ENCODE measurements around the gene RAB10. TPM values are rescaled to one million over a fixed set of nuclear protein-coding genes. Genes with fewer than 3 reads are reported as not detected.

Gene RAB10
- total RNA-seq: 100 to 1,000 TPM in 1 of 2 donors, 10 to 100 TPM in 1; 86.0 to 149 TPM
- 10 to 100 TPM; 37.6 to 84.5 TPM for polyA plus RNA-seq
- long read RNA-seq, donor 1, transcript RAB10-201 (6 exons, 3,535 nt): major isoform, 35 of 71 reads
- long read RNA-seq, donor 1, partial matches to known transcripts: 36 of 71 reads
- long read RNA-seq, donor 1, other reads (novel, unspliced or antisense): 0 of 71 reads
- long read RNA-seq, donor 2, transcript RAB10-201 (6 exons, 3,535 nt): major isoform, 12 of 29 reads
- long read RNA-seq, donor 2, partial matches to known transcripts: 17 of 29 reads
- long read RNA-seq, donor 2, other reads (novel, unspliced or antisense): 0 of 29 reads
- long read RNA-seq, donor 3, transcript RAB10-201 (6 exons, 3,535 nt): major isoform, 19 of 32 reads
- long read RNA-seq, donor 3, partial matches to known transcripts: 13 of 32 reads
- long read RNA-seq, donor 3, other reads (novel, unspliced or antisense): 0 of 32 reads
- long read RNA-seq, donor 4, transcript RAB10-201 (6 exons, 3,535 nt): major isoform, 14 of 36 reads
- long read RNA-seq, donor 4, partial matches to known transcripts: 22 of 36 reads
- long read RNA-seq, donor 4, other reads (novel, unspliced or antisense): 0 of 36 reads
- long read RNA-seq, donor 5, transcript RAB10-201 (6 exons, 3,535 nt): major isoform, 35 of 92 reads
- long read RNA-seq, donor 5, partial matches to known transcripts: 57 of 92 reads
- long read RNA-seq, donor 5, other reads (novel, unspliced or antisense): 0 of 92 reads

DNA sequence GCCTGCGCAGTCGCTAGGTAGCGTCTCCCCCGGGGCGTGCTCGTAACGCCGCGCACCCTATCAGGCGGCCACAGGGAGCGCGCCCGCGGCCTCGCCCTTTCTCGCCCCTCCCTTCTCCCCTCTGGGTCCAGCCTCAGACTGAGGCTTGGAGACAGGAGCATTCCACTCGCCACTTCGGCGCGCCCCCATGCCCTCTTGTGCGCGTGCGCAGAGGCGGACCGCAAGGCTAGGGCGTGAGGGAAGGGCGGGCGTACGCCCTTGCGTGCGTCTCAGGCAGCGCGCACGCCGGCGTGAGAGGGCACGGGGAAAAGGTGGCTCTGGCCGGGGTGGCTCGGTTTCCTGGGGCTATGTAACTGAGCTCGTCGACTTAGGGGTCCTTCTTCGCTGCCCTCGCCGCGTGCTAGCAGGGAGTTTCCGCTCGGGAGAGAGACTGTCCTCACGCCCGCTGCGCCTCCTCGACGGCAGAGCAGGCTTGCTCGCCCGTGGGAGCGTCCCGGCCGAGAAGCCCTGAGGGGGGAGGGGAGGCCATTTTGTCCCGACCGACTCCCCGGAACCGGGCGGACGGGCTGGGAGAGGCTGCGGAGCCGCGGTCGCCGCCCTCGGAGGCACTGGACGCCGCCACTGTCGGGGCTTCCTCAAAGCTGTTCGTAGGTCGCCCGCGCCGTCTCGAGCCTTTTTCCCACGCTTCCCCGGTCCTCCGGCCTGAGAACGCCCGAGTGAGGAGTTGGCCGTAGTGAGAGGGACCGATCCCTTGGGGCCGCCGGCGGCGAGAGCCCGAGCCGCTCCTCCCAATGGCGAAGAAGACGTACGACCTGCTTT, at the start of gene RAB10:
Gene RAB10, plus strand, starts transcription at position 267 of the 819 bp plus-strand sequence. Its CDS starts 525 bp downstream, at position 792.
- peak within 1 kb of the TSS; percentile 87 to 92 for H3K9ac ChIP-seq (ENCODE audit: insufficient read depth in 1 of 2, low read length in 2 of 2)
- peaks cover 0 to 4% (median under 1%) of the 10 kb centered on the region in 4 donors for H3K36me3 ChIP-seq (ENCODE audit: control insufficient read depth in 4 of 4, insufficient read depth in 4 of 4, low read length in 4 of 4)
- peaks cover 0 to 15% (median 6%) of the 10 kb centered on the region in 5 donors for H3K4me1 ChIP-seq (ENCODE audit: control insufficient read depth in 5 of 5, insufficient read depth in 5 of 5, low read length in 5 of 5)
- no peaks in the 10 kb centered on the region for H3K27me3 ChIP-seq (ENCODE audit: control insufficient read depth in 3 of 3, insufficient read depth in 3 of 3, low read length in 2 of 3)
- peak within 1 kb of the TSS; percentile 91 to 98 for H3K27ac ChIP-seq (ENCODE audit: low read depth in 1 of 2, low read length in 1 of 2)
- H3K9me3 ChIP-seq (ENCODE audit: control insufficient read depth in 4 of 4, insufficient read depth in 3 of 4, low read length in 3 of 4): no peaks in the 10 kb centered on the region
- peak within 1 kb of the TSS; percentile 79 for H3K4me3 ChIP-seq
- 0% methylated on average over 67 to 93 of the region's 94 CpGs for WGBS, 2 donors
- peak; percentile 99 to 100 (median 99) for DNase-seq
- TF ChIP-seq, protein P1, sequence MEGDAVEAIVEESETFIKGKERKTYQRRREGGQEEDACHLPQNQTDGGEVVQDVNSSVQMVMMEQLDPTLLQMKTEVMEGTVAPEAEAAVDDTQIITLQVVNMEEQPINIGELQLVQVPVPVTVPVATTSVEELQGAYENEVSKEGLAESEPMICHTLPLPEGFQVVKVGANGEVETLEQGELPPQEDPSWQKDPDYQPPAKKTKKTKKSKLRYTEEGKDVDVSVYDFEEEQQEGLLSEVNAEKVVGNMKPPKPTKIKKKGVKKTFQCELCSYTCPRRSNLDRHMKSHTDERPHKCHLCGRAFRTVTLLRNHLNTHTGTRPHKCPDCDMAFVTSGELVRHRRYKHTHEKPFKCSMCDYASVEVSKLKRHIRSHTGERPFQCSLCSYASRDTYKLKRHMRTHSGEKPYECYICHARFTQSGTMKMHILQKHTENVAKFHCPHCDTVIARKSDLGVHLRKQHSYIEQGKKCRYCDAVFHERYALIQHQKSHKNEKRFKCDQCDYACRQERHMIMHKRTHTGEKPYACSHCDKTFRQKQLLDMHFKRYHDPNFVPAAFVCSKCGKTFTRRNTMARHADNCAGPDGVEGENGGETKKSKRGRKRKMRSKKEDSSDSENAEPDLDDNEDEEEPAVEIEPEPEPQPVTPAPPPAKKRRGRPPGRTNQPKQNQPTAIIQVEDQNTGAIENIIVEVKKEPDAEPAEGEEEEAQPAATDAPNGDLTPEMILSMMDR (IDR thresholded peaks at IDR 0.05; ENCODE audit: control extremely low read depth, extremely low read depth): no peak
- ATAC-seq (ENCODE audit: insufficient read depth, low FRiP score): peak; percentile 97

GRCh38 chr2:25988134-25988533, 45.8 kb upstream of the RAB10 start:
- 92 to 95% methylated on average over 9 of the region's 9 CpGs for WGBS, 2 donors
- no peak overlapping the region for H3K9ac ChIP-seq (ENCODE audit: insufficient read depth in 1 of 2, low read length in 2 of 2)
- no peak overlapping the region for H3K4me3 ChIP-seq
- TF ChIP-seq, protein P1 (IDR thresholded peaks at IDR 0.05; ENCODE audit: control extremely low read depth, extremely low read depth): no peak
- no peak overlapping the region for H3K27ac ChIP-seq (ENCODE audit: low read depth in 1 of 2, low read length in 1 of 2)
- no peaks in the 10 kb centered on the region for H3K27me3 ChIP-seq (ENCODE audit: control insufficient read depth in 3 of 3, insufficient read depth in 3 of 3, low read length in 2 of 3)
- H3K9me3 ChIP-seq (ENCODE audit: control insufficient read depth in 4 of 4, insufficient read depth in 3 of 4, low read length in 3 of 4): no peaks in the 10 kb centered on the region
- H3K4me1 ChIP-seq (ENCODE audit: control insufficient read depth in 5 of 5, insufficient read depth in 5 of 5, low read length in 5 of 5): no peaks in the 10 kb centered on the region
- DNase-seq: no peak
- no peaks in the 10 kb centered on the region for H3K36me3 ChIP-seq (ENCODE audit: control insufficient read depth in 4 of 4, insufficient read depth in 4 of 4, low read length in 4 of 4)
- ATAC-seq (ENCODE audit: insufficient read depth, low FRiP score): no peak

DNA sequence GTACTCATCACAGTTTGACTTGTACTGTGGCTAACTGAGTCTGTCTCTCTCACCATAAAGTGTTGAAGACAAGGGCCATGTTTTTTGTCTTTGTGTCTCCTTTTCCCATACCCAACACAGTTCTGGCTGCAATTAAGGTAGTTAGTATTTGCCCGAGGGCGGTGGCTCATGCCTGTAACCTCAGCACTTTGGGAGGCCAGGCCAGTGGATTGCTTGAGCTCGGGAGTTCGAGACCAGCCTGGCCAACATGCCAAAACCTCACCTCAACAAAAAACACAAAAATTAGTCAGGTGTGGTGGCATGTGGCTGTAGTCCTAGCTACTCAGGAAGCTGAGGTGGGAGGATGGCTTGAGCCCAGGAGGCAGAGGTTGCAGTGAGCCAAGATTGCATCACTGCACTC, 44.7 kb upstream of the RAB10 start:
- ATAC-seq (ENCODE audit: insufficient read depth, low FRiP score) (no peak), DNase-seq (no peak)
- no peaks in the 10 kb centered on the region for H3K9me3 ChIP-seq (ENCODE audit: control insufficient read depth in 4 of 4, insufficient read depth in 3 of 4, low read length in 3 of 4)
- no peaks in the 10 kb centered on the region for H3K27me3 ChIP-seq (ENCODE audit: control insufficient read depth in 3 of 3, insufficient read depth in 3 of 3, low read length in 2 of 3)
- H3K36me3 ChIP-seq (ENCODE audit: control insufficient read depth in 4 of 4, insufficient read depth in 4 of 4, low read length in 4 of 4): no peaks in the 10 kb centered on the region
- 92 to 97% methylated on average over 4 of the region's 4 CpGs for WGBS, 2 donors
- H3K9ac ChIP-seq (ENCODE audit: insufficient read depth in 1 of 2, low read length in 2 of 2): no peak overlapping the region
- H3K4me3 ChIP-seq: no peak overlapping the region
- TF ChIP-seq, protein P1 (IDR thresholded peaks at IDR 0.05; ENCODE audit: control extremely low read depth, extremely low read depth): no peak
- H3K27ac ChIP-seq (ENCODE audit: low read depth in 1 of 2, low read length in 1 of 2): no peak overlapping the region
- H3K4me1 ChIP-seq (ENCODE audit: control insufficient read depth in 5 of 5, insufficient read depth in 5 of 5, low read length in 5 of 5): no peaks in the 10 kb centered on the region
